HepG2 (cell line): ENCODE results near the gene ZNF32. TPM values are rescaled to one million over a fixed set of nuclear protein-coding genes. Genes with fewer than 3 reads are reported as not detected.
A peak's percentile ranks its signal among the peaks of the same experiment; 100 is the strongest.

Source experiments
- HNRNPL ChIP-seq: fragments of 200-400 bp; formaldehyde crosslinking; IDR thresholded peaks from 2 replicates; pipeline ENCODE4 v1.6.1; 2017; ENCODE audit warnings: mild to moderate bottlenecking, low read depth, low read length
- MEF2D ChIP-seq: sonication (generic); formaldehyde crosslinking; IDR thresholded peaks from 2 replicates; pipeline ENCODE4 v1.5.1; 2020; ENCODE audit warnings: mild to moderate bottlenecking, missing genetic modification reagents
- PAX8 ChIP-seq: sonication (generic); formaldehyde crosslinking; IDR thresholded peaks from 2 replicates; pipeline ENCODE4 v1.8.0; 2022; ENCODE audit warnings: mild to moderate bottlenecking, missing genetic modification reagents, borderline replicate concordance
- RBM22 ChIP-seq: fragments of 200-400 bp; formaldehyde crosslinking; optimal IDR thresholded peaks from 2 replicates; pipeline ENCODE3; 2017; ENCODE audit warnings: mild to moderate bottlenecking, low read length, moderate library complexity
- RNF2 ChIP-seq: fragments of 450-650 bp; conservative IDR thresholded peaks from 2 replicates; pipeline ENCODE4 v1.6.1; 2016; ENCODE audit warnings: low read depth
- SOX5 ChIP-seq: IDR thresholded peaks from 2 replicates; pipeline ENCODE4 v1.6.1; 2016; ENCODE audit warnings: borderline replicate concordance
- TP53 ChIP-seq: sonication (generic); formaldehyde crosslinking; conservative IDR thresholded peaks from 2 replicates; pipeline ENCODE4 v1.4.0; 2020; ENCODE audit warnings: missing genetic modification reagents
- ZNF124 ChIP-seq: sonication (generic); formaldehyde crosslinking; IDR thresholded peaks from 2 replicates; pipeline ENCODE4 v1.4.0; 2020; ENCODE audit warnings: missing genetic modification reagents
- ZNF354B ChIP-seq: sonication (generic); formaldehyde crosslinking; IDR thresholded peaks from 2 replicates; pipeline ENCODE4 v1.8.0; 2022; ENCODE audit warnings: mild to moderate bottlenecking, missing genetic modification reagents
- ZNF761 ChIP-seq: sonication (generic); formaldehyde crosslinking; conservative IDR thresholded peaks from 2 replicates; pipeline ENCODE4 v1.4.0; 2020; ENCODE audit warnings: mild to moderate bottlenecking, missing genetic modification reagents
- ZNF766 ChIP-seq: sonication (generic); formaldehyde crosslinking; IDR thresholded peaks from 2 replicates; pipeline ENCODE4 v1.5.0; 2020; ENCODE audit warnings: missing genetic modification reagents, borderline replicate concordance
- polyA plus RNA-seq, 8 experiments: library from polyadenylated mRNA; depleted of rRNA in 3 of 8; stranded (reverse) in 7 of 8; unstranded in 1 of 8; fragments of >200 nt; fragmentation: Illumina TruSeq in 4 of 8; extraction: Trizol in 4 of 8; gene quantifications; 2 replicates each; pipeline versions ENCODE4 v1.2.1 to v1.2.3, GENCODE V29; 2011 to 2016; ENCODE audit warnings: low read depth in 4 of 8, missing spikeins in 1 of 8, mixed read lengths in 1 of 8; ENCODE audit not compliant: insufficient read depth in 1 of 8
- total RNA-seq, 5 experiments: library from RNA; depleted of rRNA; stranded (reverse); fragments of >200 nt; fragmentation: Illumina TruSeq; extraction: Trizol; gene quantifications; 2 replicates each; pipeline ENCODE4 v1.2.3, GENCODE V29; 2016; ENCODE audit warnings: low read depth in 1 of 5
- TF ChIP-seq, protein P1 (sequence below): sonication (generic); formaldehyde crosslinking; IDR thresholded peaks from 2 replicates; pipeline ENCODE4 v1.9.0; 2021; ENCODE audit warnings: mild to moderate bottlenecking, missing genetic modification reagents
- TF ChIP-seq, protein P2 (sequence below), 2 experiments: sonication (generic) in 1 of 2; formaldehyde crosslinking in 1 of 2; IDR thresholded peaks; 2 replicates each; pipeline versions ENCODE4 v1.4.0 to v1.6.1; 2018 to 2020; ENCODE audit warnings: missing genetic modification reagents in 2 of 2, borderline replicate concordance in 1 of 2, low read depth in 1 of 2, mild to moderate bottlenecking in 1 of 2, missing biosample characterization in 1 of 2
- TF ChIP-seq, protein P3 (sequence below): sonication (generic); formaldehyde crosslinking; IDR thresholded peaks from 2 replicates; pipeline ENCODE4 v1.9.0; 2022; ENCODE audit warnings: low read depth, missing genetic modification reagents
- TF ChIP-seq, protein P4 (sequence below): sonication (generic); formaldehyde crosslinking; IDR thresholded peaks from 2 replicates; pipeline ENCODE4 v1.5.0; 2020; ENCODE audit warnings: mild to moderate bottlenecking, missing genetic modification reagents

The ZNF32 gene
- total and polyA plus RNA-seq, 2 of the 13 experiments (the other 11 are each of a cell fraction or from before 2014, with no cell fraction given), result 12.5 to 16.9 TPM

DNA sequence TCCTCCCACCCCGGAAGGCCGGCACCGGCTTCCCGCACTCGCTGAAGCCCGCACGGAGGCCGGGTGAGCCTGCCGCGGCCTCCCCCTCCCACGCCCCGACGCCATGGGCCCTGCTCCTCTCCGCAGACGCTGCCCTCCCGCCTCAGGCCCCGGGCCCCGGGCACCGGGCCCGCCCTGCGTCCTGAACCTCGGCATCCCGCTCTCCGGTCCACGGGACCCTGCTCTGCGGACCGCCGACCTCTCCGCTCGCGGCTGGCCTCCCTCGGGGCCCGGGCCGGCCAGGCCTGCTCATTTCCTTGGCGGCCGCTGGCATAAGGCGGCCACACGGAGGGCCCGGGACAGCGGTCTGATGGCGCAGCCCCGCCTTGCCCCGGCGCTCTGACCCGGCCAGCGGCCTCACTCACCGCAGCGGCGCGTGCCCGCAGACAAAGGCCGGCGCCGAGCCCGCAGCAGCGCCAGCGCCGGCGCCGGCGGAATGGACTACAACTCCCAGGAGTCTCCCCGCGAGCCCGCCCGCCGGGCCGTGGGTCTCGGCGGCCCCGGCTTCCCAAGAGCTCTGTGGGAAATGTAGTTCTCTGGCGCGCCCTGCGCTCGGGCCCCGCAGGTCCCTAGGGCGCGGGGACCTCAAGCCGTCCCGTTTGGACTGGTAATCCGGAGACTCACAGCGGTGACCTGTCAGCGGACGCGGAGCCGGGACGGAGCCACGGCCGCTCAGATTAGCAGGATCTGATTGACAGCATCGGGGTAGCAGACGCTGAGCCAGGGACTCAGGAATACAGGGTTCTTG, at the start of gene ZNF32 (continued):
- TF ChIP-seq, protein P1, sequence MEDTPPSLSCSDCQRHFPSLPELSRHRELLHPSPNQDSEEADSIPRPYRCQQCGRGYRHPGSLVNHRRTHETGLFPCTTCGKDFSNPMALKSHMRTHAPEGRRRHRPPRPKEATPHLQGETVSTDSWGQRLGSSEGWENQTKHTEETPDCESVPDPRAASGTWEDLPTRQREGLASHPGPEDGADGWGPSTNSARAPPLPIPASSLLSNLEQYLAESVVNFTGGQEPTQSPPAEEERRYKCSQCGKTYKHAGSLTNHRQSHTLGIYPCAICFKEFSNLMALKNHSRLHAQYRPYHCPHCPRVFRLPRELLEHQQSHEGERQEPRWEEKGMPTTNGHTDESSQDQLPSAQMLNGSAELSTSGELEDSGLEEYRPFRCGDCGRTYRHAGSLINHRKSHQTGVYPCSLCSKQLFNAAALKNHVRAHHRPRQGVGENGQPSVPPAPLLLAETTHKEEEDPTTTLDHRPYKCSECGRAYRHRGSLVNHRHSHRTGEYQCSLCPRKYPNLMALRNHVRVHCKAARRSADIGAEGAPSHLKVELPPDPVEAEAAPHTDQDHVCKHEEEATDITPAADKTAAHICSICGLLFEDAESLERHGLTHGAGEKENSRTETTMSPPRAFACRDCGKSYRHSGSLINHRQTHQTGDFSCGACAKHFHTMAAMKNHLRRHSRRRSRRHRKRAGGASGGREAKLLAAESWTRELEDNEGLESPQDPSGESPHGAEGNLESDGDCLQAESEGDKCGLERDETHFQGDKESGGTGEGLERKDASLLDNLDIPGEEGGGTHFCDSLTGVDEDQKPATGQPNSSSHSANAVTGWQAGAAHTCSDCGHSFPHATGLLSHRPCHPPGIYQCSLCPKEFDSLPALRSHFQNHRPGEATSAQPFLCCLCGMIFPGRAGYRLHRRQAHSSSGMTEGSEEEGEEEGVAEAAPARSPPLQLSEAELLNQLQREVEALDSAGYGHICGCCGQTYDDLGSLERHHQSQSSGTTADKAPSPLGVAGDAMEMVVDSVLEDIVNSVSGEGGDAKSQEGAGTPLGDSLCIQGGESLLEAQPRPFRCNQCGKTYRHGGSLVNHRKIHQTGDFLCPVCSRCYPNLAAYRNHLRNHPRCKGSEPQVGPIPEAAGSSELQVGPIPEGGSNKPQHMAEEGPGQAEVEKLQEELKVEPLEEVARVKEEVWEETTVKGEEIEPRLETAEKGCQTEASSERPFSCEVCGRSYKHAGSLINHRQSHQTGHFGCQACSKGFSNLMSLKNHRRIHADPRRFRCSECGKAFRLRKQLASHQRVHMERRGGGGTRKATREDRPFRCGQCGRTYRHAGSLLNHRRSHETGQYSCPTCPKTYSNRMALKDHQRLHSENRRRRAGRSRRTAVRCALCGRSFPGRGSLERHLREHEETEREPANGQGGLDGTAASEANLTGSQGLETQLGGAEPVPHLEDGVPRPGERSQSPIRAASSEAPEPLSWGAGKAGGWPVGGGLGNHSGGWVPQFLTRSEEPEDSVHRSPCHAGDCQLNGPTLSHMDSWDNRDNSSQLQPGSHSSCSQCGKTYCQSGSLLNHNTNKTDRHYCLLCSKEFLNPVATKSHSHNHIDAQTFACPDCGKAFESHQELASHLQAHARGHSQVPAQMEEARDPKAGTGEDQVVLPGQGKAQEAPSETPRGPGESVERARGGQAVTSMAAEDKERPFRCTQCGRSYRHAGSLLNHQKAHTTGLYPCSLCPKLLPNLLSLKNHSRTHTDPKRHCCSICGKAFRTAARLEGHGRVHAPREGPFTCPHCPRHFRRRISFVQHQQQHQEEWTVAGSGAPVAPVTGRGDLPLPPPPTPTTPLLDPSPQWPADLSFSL, result no peak
- TF ChIP-seq RBM22 (no peak), ZNF354B (CRISPR knock-in tag) (no peak), PAX8 (CRISPR knock-in tag) (no peak), ZNF766 (CRISPR knock-in tag) (no peak), HNRNPL (no peak), ZNF761 (CRISPR knock-in tag) (0 out of 2 replicates have a peak, but pooled peaks have one; percentile 53), ZNF124 (CRISPR knock-in tag) (0 out of 2 replicates have a peak, but pooled peaks have one; percentile 22), TP53 (CRISPR knock-in tag) (no peak), SOX5 (CRISPR knock-in tag) (no peak), MEF2D (CRISPR knock-in tag) (no peak), RNF2 (0 out of 2 replicates have a peak, but pooled peaks have one; percentile 43)
- TF ChIP-seq, protein P2, sequence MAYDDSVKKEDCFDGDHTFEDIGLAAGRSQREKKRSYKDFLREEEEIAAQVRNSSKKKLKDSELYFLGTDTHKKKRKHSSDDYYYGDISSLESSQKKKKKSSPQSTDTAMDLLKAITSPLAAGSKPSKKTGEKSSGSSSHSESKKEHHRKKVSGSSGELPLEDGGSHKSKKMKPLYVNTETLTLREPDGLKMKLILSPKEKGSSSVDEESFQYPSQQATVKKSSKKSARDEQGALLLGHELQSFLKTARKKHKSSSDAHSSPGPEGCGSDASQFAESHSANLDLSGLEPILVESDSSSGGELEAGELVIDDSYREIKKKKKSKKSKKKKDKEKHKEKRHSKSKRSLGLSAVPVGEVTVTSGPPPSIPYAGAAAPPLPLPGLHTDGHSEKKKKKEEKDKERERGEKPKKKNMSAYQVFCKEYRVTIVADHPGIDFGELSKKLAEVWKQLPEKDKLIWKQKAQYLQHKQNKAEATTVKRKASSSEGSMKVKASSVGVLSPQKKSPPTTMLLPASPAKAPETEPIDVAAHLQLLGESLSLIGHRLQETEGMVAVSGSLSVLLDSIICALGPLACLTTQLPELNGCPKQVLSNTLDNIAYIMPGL (CRISPR knock-in tag; IDR thresholded peaks at IDR 0.05; ENCODE audit: borderline replicate concordance in 1 of 2, low read depth in 1 of 2), result peak; percentile 18 to 82; a peak in 3 of 4 replicates
- TF ChIP-seq, protein P3, sequence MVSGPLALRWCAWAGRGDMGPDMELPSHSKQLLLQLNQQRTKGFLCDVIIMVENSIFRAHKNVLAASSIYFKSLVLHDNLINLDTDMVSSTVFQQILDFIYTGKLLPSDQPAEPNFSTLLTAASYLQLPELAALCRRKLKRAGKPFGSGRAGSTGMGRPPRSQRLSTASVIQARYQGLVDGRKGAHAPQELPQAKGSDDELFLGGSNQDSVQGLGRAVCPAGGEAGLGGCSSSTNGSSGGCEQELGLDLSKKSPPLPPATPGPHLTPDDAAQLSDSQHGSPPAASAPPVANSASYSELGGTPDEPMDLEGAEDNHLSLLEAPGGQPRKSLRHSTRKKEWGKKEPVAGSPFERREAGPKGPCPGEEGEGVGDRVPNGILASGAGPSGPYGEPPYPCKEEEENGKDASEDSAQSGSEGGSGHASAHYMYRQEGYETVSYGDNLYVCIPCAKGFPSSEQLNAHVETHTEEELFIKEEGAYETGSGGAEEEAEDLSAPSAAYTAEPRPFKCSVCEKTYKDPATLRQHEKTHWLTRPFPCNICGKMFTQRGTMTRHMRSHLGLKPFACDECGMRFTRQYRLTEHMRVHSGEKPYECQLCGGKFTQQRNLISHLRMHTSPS (CRISPR knock-in tag), result no peak; the same call in 1 of the 2 replicates
- TF ChIP-seq, protein P4, sequence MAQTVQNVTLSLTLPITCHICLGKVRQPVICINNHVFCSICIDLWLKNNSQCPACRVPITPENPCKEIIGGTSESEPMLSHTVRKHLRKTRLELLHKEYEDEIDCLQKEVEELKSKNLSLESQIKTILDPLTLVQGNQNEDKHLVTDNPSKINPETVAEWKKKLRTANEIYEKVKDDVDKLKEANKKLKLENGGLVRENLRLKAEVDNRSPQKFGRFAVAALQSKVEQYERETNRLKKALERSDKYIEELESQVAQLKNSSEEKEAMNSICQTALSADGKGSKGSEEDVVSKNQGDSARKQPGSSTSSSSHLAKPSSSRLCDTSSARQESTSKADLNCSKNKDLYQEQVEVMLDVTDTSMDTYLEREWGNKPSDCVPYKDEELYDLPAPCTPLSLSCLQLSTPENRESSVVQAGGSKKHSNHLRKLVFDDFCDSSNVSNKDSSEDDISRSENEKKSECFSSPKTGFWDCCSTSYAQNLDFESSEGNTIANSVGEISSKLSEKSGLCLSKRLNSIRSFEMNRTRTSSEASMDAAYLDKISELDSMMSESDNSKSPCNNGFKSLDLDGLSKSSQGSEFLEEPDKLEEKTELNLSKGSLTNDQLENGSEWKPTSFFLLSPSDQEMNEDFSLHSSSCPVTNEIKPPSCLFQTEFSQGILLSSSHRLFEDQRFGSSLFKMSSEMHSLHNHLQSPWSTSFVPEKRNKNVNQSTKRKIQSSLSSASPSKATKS, result no peak
